DMS153 treated with DMSO at 0.1 percent for 48 hours (cell line): ENCODE results near the gene UBFD1.
A peak's percentile ranks its signal among the peaks of the same experiment; 100 is the strongest.
"Not testable (repeated sequence)": the region's sequence is repeated elsewhere in the genome, so short reads cannot be mapped to it uniquely, and the experiment has no call there.

Experiments used
- DNase-seq: peaks from one replicate; lab custom pipeline; 2025; ENCODE audit not compliant: unreplicated experiment; lab: John Stamatoyannopoulos, UW

Gene UBFD1

GRCh38 chr16:23556881-23557778, at the start of gene UBFD1, which contains the start of gene EARS2:
Gene UBFD1, plus strand, starts transcription at chr16:23557727. Its CDS starts 16 bp downstream, at chr16:23557743.
Gene EARS2, minus strand, starts transcription at chr16:23557350. Its CDS starts 7 bp downstream, at chr16:23557343.
- peak; percentile 97 for DNase-seq

- no peak for DNase-seq
Observed at GRCh38 chr16:23508589-23509440, 48.7 kb upstream of the UBFD1 start.

- DNase-seq: no peak
Observed at GRCh38 chr16:23509441-23509754, 48.1 kb upstream of the UBFD1 start.

GRCh38 chr16:23509782-23510163, 47.8 kb upstream of the UBFD1 start:
- no peak for DNase-seq

- peak; percentile 56 for DNase-seq
Observed at GRCh38 chr16:23510164-23510914, 47.2 kb upstream of the UBFD1 start, which contains the start of gene GGA2. Gene GGA2, minus strand, starts transcription at chr16:23510494. Its CDS starts 83 bp downstream, at chr16:23510411.

GRCh38 chr16:23510915-23511270, 46.6 kb upstream of the UBFD1 start:
- not testable (repeated sequence) for DNase-seq

- no peak for DNase-seq
Observed at GRCh38 chr16:23511731-23512130, 45.8 kb upstream of the UBFD1 start.

GRCh38 chr16:23512168-23512695, 45.3 kb upstream of the UBFD1 start:
- no peak for DNase-seq

GRCh38 chr16:23514381-23515152, 43.0 kb upstream of the UBFD1 start:
- DNase-seq: no peak

- DNase-seq: no peak
Observed at GRCh38 chr16:23515881-23516280, 41.6 kb upstream of the UBFD1 start.

- no peak for DNase-seq
Observed at GRCh38 chr16:23516366-23517137, 41.0 kb upstream of the UBFD1 start.

- peak; percentile 1 for DNase-seq
Observed at GRCh38 chr16:23518435-23518891, 39.1 kb upstream of the UBFD1 start.

- no peak for DNase-seq
Observed at GRCh38 chr16:23519282-23519681, 38.2 kb upstream of the UBFD1 start.

- no peak for DNase-seq
Observed at GRCh38 chr16:23520500-23520899, 37.0 kb upstream of the UBFD1 start.

- DNase-seq: no peak
Observed at GRCh38 chr16:23521037-23521743, 36.3 kb upstream of the UBFD1 start.

- DNase-seq: no peak
Observed at GRCh38 chr16:23521965-23522364, 35.6 kb upstream of the UBFD1 start.

- DNase-seq: no peak
Observed at GRCh38 chr16:23523321-23523720, 34.2 kb upstream of the UBFD1 start.

- no peak for DNase-seq
Observed at GRCh38 chr16:23523876-23524385, 33.6 kb upstream of the UBFD1 start.
